ENCODE data around the gene PHF23. TPM values are rescaled to one million over a fixed set of nuclear protein-coding genes. Genes with fewer than 3 reads are reported as not detected.

PHF23 gene
- total and polyA plus RNA-seq, 2 of the 4 experiments (the other 2 are of a cell fraction), result 44.8 to 58.5 TPM

DNA sequence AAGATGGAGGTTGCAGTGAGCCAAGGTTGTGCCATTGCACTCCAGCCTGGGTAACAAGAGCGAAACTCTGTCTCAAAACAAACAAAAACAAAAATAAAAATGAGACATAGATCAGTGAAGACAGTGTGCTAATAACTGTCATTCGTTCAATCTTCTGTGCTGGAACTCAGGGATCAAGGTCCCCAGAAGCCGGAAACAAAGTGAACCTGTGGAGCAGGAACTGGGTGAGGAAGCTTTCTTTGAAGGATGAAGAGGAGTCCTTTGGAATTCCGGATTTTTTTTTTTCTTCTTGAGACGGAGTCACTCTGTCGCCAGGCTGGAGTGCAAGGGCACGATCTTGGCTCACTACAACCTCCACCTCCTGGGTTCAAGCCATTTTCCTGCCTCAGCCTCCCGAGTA, 40.2 kb upstream of the PHF23 start (continued):
- TF ChIP-seq RCOR1 (IDR thresholded peaks at IDR 0.05; ENCODE audit: insufficient replicate concordance, low read length), result no peak
- TF ChIP-seq CEBPB (IDR thresholded peaks at IDR 0.05; ENCODE audit: low read depth, low read length), result no peak
- no peak for TF ChIP-seq RFX5 (IDR thresholded peaks at IDR 0.05; ENCODE audit: low read depth, low read length)
- TF ChIP-seq SMC3 (IDR thresholded peaks at IDR 0.05; ENCODE audit: low read depth, low read length), result no peak
- TF ChIP-seq MXI1 (IDR thresholded peaks at IDR 0.05; ENCODE audit: borderline replicate concordance, low read depth, low read length), result no peak
- TF ChIP-seq POLR2A (IDR thresholded peaks at IDR 0.05; ENCODE audit: low read depth, low read length), result no peak

DNA sequence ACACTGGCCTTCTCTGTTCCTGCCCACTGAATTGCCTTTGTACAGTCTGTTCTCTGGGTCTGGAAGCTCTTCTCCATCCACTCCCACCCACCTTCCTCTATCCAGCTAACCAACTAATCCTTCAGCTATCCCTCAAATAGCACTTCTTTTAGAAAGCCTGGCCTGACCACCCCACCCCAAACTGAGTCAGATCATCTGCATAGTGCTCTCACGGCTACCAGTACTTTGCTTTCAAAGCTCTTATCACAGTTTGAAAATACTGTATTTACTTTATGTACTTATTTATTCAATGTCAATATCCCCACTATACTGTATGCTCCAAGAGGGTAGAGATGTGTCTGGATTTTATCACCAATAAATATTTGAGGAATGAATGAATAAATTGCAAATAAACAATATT, 27.5 kb upstream of the PHF23 start:
- CTCF ChIA-PET, result interaction anchor here (0.7 kb wide), 1 partner anchor 89 kb away, joined by 3 read pairs; no protein-coding TSS in a partner anchor
- Histone ChIP-seq H2BK15ac (ENCODE audit: low read depth, low read length) (peak overlapping the region; percentile 36; the same call in 2 of the 3 replicates), H3K4me3 (ENCODE audit: insufficient read depth, low read depth, low read length) (no peak overlapping the region), H3K27ac (ENCODE audit: insufficient read depth, low read length) (no peak overlapping the region), H2BK120ac (ENCODE audit: low read depth, low read length) (peak overlapping the region; percentile 80; the same call in 1 of the 2 replicates), H3K9me3 (ENCODE audit: control insufficient read depth, insufficient read depth, low read length) (no peaks in the 10 kb centered on the region), H4K20me1 (ENCODE audit: insufficient read depth, low read length) (no peaks in the 10 kb centered on the region), H4K5ac (ENCODE audit: low read depth, low read length) (no peak overlapping the region), H3K4me2 (ENCODE audit: low read depth, low read length) (no peak overlapping the region), H3K23ac (ENCODE audit: low read depth, low read length) (no peak overlapping the region), H2AFZ (replicated peaks; ENCODE audit: low read length, poor library complexity) (peak overlapping the region; percentile 61), H3K4me1 (ENCODE audit: control insufficient read depth, insufficient read depth, low read length) (peaks cover 10% of the 10 kb centered on the region), H3K36me3 (ENCODE audit: control insufficient read depth, insufficient read depth, low read length) (no peaks in the 10 kb centered on the region), H3K9ac (ENCODE audit: low read depth, low read length) (no peak overlapping the region), H4K91ac (ENCODE audit: insufficient read depth, low read depth, low read length) (peak overlapping the region; percentile 84), H3K18ac (ENCODE audit: low read depth, low read length) (no peak overlapping the region; the same call in 1 of the 2 replicates), H4K8ac (ENCODE audit: low read depth in 2 of 2, low read length in 2 of 2) (peak overlapping the region in 1 of 2 experiments; percentile 76; a peak in 2 of 4 replicates), H3K79me1 (ENCODE audit: low read depth in 1 of 2, low read length in 2 of 2) (no peaks in the 10 kb centered on the region), H2BK5ac (ENCODE audit: low read depth, low read length, poor library complexity, severe bottlenecking) (peak overlapping the region; percentile 34), H3K27me3 (ENCODE audit: control insufficient read depth, insufficient read depth, low read length) (peaks cover 6% of the 10 kb centered on the region; the same call in 1 of the 2 replicates), H3K56ac (ENCODE audit: extremely low read depth, insufficient read depth, low read length) (no peak overlapping the region), H3K14ac (replicated peaks; ENCODE audit: low read depth, low read length) (peak overlapping the region; percentile 60; the same call in 1 of the 2 replicates), H2AK9ac (replicated peaks; ENCODE audit: low read depth, low read length, poor library complexity) (peak overlapping the region; percentile 73), H3K9me1 (ENCODE audit: insufficient read depth, low read length) (peaks cover 10% of the 10 kb centered on the region), H2BK20ac (ENCODE audit: low read depth, low read length) (peak overlapping the region; percentile 75), H3K4ac (ENCODE audit: low read depth, low read length) (peak overlapping the region; percentile 88; the same call in 1 of the 2 replicates), H2AK5ac (ENCODE audit: low read depth, low read length) (peak overlapping the region; percentile 41; the same call in 1 of the 2 replicates)
- no CpG with 5 or more reads among the region's 1 CpG for WGBS, 2 experiments (ENCODE audit: extremely low coverage in 2 of 2, insufficient read length in 1 of 2)
- intact Hi-C loops (cut with micrococcal nuclease) (no loop called here), dilution Hi-C loops (cut with HindIII; ENCODE audit: low sequenced_read_pairs, unreplicated experiment) (no loop called here), in situ Hi-C loops (cut with MboI; ENCODE audit: low sequenced_read_pairs) (no loop called here)
- ATAC-seq (ENCODE audit: low read depth), result peak; percentile 41
- POLR2A ChIA-PET (ENCODE audit: unreplicated experiment), result no interaction called here
- BruUV-seq (replicated peaks), result no TSS peak
- DNase-seq, result peak; percentile 41
- TF ChIP-seq SMC3 (IDR thresholded peaks at IDR 0.05; ENCODE audit: low read depth, low read length), result no peak
- TF ChIP-seq ELK1 (IDR thresholded peaks at IDR 0.05; ENCODE audit: borderline replicate concordance, low read depth, low read length), result no peak
- no peak for TF ChIP-seq CHD1 (IDR thresholded peaks at IDR 0.05; ENCODE audit: low read depth, low read length)
- TF ChIP-seq RAD21 (IDR thresholded peaks at IDR 0.05; ENCODE audit: low read length), result no peak
- TF ChIP-seq POLR2A (IDR thresholded peaks at IDR 0.05; ENCODE audit: low read depth, low read length), result no peak
- TF ChIP-seq NFE2L2 (IDR thresholded peaks at IDR 0.05; ENCODE audit: low read depth, low read length), result no peak
- TF ChIP-seq MXI1 (IDR thresholded peaks at IDR 0.05; ENCODE audit: borderline replicate concordance, low read depth, low read length), result no peak
- TF ChIP-seq MAFK (IDR thresholded peaks at IDR 0.05; ENCODE audit: low read depth, low read length), result no peak
- TF ChIP-seq RFX5 (IDR thresholded peaks at IDR 0.05; ENCODE audit: low read depth, low read length), result no peak
- TF ChIP-seq RCOR1 (IDR thresholded peaks at IDR 0.05; ENCODE audit: insufficient replicate concordance, low read length), result no peak
- no peak for TF ChIP-seq FOS (IDR thresholded peaks at IDR 0.05; ENCODE audit: low read depth, low read length)
- TF ChIP-seq CEBPB (IDR thresholded peaks at IDR 0.05; ENCODE audit: low read depth, low read length), result no peak
- TF ChIP-seq, protein P1, sequence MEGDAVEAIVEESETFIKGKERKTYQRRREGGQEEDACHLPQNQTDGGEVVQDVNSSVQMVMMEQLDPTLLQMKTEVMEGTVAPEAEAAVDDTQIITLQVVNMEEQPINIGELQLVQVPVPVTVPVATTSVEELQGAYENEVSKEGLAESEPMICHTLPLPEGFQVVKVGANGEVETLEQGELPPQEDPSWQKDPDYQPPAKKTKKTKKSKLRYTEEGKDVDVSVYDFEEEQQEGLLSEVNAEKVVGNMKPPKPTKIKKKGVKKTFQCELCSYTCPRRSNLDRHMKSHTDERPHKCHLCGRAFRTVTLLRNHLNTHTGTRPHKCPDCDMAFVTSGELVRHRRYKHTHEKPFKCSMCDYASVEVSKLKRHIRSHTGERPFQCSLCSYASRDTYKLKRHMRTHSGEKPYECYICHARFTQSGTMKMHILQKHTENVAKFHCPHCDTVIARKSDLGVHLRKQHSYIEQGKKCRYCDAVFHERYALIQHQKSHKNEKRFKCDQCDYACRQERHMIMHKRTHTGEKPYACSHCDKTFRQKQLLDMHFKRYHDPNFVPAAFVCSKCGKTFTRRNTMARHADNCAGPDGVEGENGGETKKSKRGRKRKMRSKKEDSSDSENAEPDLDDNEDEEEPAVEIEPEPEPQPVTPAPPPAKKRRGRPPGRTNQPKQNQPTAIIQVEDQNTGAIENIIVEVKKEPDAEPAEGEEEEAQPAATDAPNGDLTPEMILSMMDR (conservative IDR thresholded peaks at IDR 0.05; ENCODE audit: low read depth, low read length), result no peak
- TF ChIP-seq MAZ (IDR thresholded peaks at IDR 0.05; ENCODE audit: borderline replicate concordance, low read depth, low read length), result no peak

All from IMR-90 (cell line).